Ovary (tissue), 9 donors: Measurements from ENCODE around the gene GPR173. TPM values are rescaled to one million over a fixed set of nuclear protein-coding genes. Genes with fewer than 3 reads are reported as not detected.

Source experiments
- DNase-seq, 5 donors: peaks; one replicate each; pipeline ENCODE4 v3.0.0-alpha.2; 2019 to 2020
- H3K27ac ChIP-seq, 2 donors: fragments of 200-600 bp; one replicate each; pipeline versions ENCODE4 v1.5.1 to v1.8.0; 2019 to 2022
- H3K27me3 ChIP-seq: fragments of 200-600 bp; one replicate; pipeline ENCODE4 v1.8.0; 2022
- H3K36me3 ChIP-seq: fragments of 200-600 bp; sonication (generic); one replicate; pipeline ENCODE4 v1.5.1; 2019
- H3K4me1 ChIP-seq: one replicate; pipeline ENCODE4 v1.8.1; 2013; ENCODE audit warnings: mild to moderate bottlenecking, moderate library complexity; ENCODE audit not compliant: insufficient read depth
- H3K4me3 ChIP-seq: fragments of 200-600 bp; sonication (generic); one replicate; pipeline ENCODE4 v1.5.1; 2017
- H3K9me3 ChIP-seq, 2 donors: fragments of 200-600 bp in 1 of 2; sonication (generic) in 1 of 2; one replicate each; pipeline versions ENCODE4 v1.5.1 to v1.8.1; 2013 to 2019; ENCODE audit warnings: mild to moderate bottlenecking in 1 of 2, moderate library complexity in 1 of 2
- CTCF ChIP-seq, 3 donors: fragments of 450-650 bp in 2 of 3; fragments of 200-600 bp in 1 of 3; IDR thresholded peaks; one replicate each; pipeline versions ENCODE4 v1.5.1 to v1.8.0; 2016 to 2022; ENCODE audit warnings: antibody characterized with exemption in 3 of 3, mild to moderate bottlenecking in 1 of 3
- EP300 ChIP-seq: sonication (generic); formaldehyde crosslinking; IDR thresholded peaks from one replicate; pipeline ENCODE4 v1.6.1; 2017; ENCODE audit warnings: antibody characterized with exemption
- POLR2A ChIP-seq: fragments of 450-650 bp; IDR thresholded peaks from one replicate; pipeline ENCODE4 v1.6.1; 2017; ENCODE audit warnings: antibody characterized with exemption, mild to moderate bottlenecking, moderate library complexity
- WGBS, 3 donors: extraction: QIAGEN DNeasy Blood & Tissue Kit in 1 of 3; methylation state at CpG; one replicate each; pipeline versions ENCODE4 v1.1.5 to v1.1.7; 2013 to 2017; 5-methylcytosine and 5-hydroxymethylcytosine counted together
- intact Hi-C, 4 donors: fragments of 100-400 bp; cut with DNase I; formaldehyde crosslinking; loops; one replicate each; pipeline versions ENCODE4 v1.11.0 to v1.15.1; 2022 to 2023
- polyA plus RNA-seq, 2 donors: library from polyadenylated mRNA; stranded (reverse); fragments of 200-250 nt in 1 of 2; fragments of 350-450 nt in 1 of 2; fragmentation: Illumina TruSeq in 1 of 2; extraction: RNeasy Lipid Tissue Mini Kit (QIAGEN cat#74804) in 1 of 2; gene quantifications; one replicate each; pipeline ENCODE4 v1.2.3, GENCODE V29; 2013 to 2014
- total RNA-seq, 7 donors: library from RNA; depleted of rRNA in 2 of 7; stranded (reverse); fragments of >200 nt in 2 of 7; fragmentation: NEBNext Ultra II Directional in 3 of 7; extraction: Animal tissue kit (Norgen Biotek cat#: 25700) in 3 of 7; gene quantifications; one replicate each; pipeline versions ENCODE4 v1.1.0 to v1.2.4, GENCODE V29; 2016 to 2023
- donor health status: DM: no; HTN: no; CAD: no; lungs with moderate emphysema.
- donor health status: DM: no; HTN: no; CAD: no.
- donor health status: Bipolar disorder and iron deficiency.
- donor health status: DM: yes; HTN: yes; CAD: no.
- donor health status: DM: no; HTN: no; CAD: no.
- donor health status: DM: yes; HTN: yes; CAD: no.

Gene GPR173
- total and polyA plus RNA-seq, 9 donors: 2.9 to 15.6 (median 8.3) TPM

DNA sequence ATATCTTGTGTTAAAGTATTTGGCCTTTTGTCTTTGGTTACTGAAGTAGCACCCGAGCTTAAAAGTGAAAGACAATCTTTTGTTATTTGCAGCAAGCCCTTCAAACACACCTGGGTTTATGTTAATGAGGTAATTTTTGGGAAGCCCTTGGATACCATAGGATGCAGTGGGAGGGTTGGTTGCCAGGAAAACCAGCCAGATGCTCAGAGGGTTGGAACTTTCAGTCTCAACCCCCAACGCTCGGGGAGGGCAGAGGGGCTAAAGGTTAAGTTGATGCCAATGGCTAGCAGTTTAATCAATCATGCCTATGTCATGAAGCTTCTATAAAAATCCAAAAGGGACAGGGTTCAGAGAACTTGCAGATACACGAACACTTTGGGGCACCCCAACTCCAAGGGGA, 17.2 kb upstream of the GPR173 start:
- H3K27me3 ChIP-seq: no peaks in the 10 kb centered on the region
- H3K27ac ChIP-seq: no peak overlapping the region
- no peaks in the 10 kb centered on the region for H3K36me3 ChIP-seq
- no peak overlapping the region for H3K4me3 ChIP-seq
- no peaks in the 10 kb centered on the region for H3K9me3 ChIP-seq
- WGBS, 3 donors: 33 to 43% (median 33%) methylated on average over 4 of the region's 4 CpGs
- no peaks in the 10 kb centered on the region for H3K4me1 ChIP-seq
- DNase-seq: no peak
- TF ChIP-seq CTCF (IDR thresholded peaks at IDR 0.05) (no peak), POLR2A (no peak), EP300 (no peak)
- intact Hi-C loops: no loop called here

DNA sequence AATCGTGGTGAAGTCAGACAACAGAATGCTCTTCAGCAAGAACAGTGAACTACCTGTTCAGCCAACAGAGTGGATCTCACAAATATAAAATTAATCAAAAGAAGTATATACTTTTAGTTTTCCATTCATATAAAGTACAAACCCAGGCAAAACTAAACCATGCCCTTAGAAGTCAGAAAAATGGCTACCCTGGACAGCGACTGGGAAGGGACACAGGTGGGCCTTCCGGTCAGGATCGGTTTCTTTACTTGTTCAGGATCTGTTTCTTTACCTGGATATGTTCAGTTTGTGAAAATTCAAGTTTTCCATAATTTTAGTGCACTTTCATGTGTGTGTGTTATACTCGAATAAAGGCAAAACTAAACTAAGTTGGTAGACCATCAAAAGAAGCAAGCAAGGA, 12.4 kb upstream of the GPR173 start:
- TF ChIP-seq POLR2A (no peak), EP300 (no peak), CTCF (IDR thresholded peaks at IDR 0.05) (no peak)
- intact Hi-C loops: no loop called here
- 47 to 54% (median 54%) methylated on average over 5 of the region's 5 CpGs for WGBS, 3 donors
- no peak for DNase-seq
- H3K9me3 ChIP-seq: no peaks in the 10 kb centered on the region
- H3K27ac ChIP-seq: no peak overlapping the region
- no peaks in the 10 kb centered on the region for H3K27me3 ChIP-seq
- H3K4me3 ChIP-seq: no peak overlapping the region
- no peaks in the 10 kb centered on the region for H3K36me3 ChIP-seq
- no peaks in the 10 kb centered on the region for H3K4me1 ChIP-seq

DNA sequence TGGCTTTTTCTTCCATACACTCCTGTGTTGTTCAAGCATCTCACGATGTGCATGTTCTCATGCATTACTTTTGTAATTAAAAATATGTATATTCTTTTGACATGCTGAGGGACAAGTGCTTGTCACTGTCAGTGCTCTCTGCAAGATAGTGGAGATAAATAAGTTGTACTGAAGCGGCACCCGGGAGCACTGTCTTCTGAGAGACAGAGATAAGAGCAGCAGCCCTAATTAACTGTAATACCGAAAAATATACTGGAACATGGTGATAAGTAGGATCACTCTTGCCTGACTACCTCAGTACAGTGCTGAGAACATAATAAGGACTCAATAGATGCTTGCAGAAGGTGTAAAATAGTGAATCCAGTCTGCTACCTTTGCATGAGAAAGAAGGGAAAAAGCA, 9.4 kb upstream of the GPR173 start:
- intact Hi-C loops: no loop called here
- Histone ChIP-seq H3K36me3 (no peaks in the 10 kb centered on the region), H3K4me1 (no peaks in the 10 kb centered on the region), H3K27ac (no peak overlapping the region), H3K27me3 (no peaks in the 10 kb centered on the region), H3K4me3 (no peak overlapping the region), H3K9me3 (no peaks in the 10 kb centered on the region)
- no peak for DNase-seq
- WGBS, 3 donors: 52 to 63% (median 57%) methylated on average over 4 of the region's 4 CpGs
- no peak for TF ChIP-seq EP300
- TF ChIP-seq POLR2A: no peak
- no peak for TF ChIP-seq CTCF (IDR thresholded peaks at IDR 0.05)

- no peaks in the 10 kb centered on the region for H3K27me3 ChIP-seq
- WGBS, 3 donors: 45 to 58% (median 56%) methylated on average over 5 of the region's 5 CpGs
- intact Hi-C loops: no loop called here
Observed at GRCh38 chrX:53044995-53045394, 3.6 kb upstream of the GPR173 start.

More at GRCh38 chrX:53044995-53045394, 3.6 kb upstream of the GPR173 start:
- DNase-seq: no peak
- H3K27ac ChIP-seq: no peak overlapping the region
- H3K9me3 ChIP-seq: no peaks in the 10 kb centered on the region
- peaks cover 3% of the 10 kb centered on the region for H3K4me1 ChIP-seq
- TF ChIP-seq EP300: no peak
- TF ChIP-seq POLR2A: no peak
- no peak for TF ChIP-seq CTCF (IDR thresholded peaks at IDR 0.05)
- no peak overlapping the region for H3K4me3 ChIP-seq
- no peaks in the 10 kb centered on the region for H3K36me3 ChIP-seq
